Suppressor macrophage treated with lipopolysaccharide for 1 hour (primary cell): ENCODE results near the gene SPON2.
"Not testable (repeated sequence)": the region's sequence is repeated elsewhere in the genome, so short reads cannot be mapped to it uniquely, and the experiment has no call there.

Experiments
- DNase-seq, 3 donors: peaks; one replicate each; pipeline ENCODE4 v3.0.0-alpha.2; 2020 to 2022

SPON2 gene

DNA sequence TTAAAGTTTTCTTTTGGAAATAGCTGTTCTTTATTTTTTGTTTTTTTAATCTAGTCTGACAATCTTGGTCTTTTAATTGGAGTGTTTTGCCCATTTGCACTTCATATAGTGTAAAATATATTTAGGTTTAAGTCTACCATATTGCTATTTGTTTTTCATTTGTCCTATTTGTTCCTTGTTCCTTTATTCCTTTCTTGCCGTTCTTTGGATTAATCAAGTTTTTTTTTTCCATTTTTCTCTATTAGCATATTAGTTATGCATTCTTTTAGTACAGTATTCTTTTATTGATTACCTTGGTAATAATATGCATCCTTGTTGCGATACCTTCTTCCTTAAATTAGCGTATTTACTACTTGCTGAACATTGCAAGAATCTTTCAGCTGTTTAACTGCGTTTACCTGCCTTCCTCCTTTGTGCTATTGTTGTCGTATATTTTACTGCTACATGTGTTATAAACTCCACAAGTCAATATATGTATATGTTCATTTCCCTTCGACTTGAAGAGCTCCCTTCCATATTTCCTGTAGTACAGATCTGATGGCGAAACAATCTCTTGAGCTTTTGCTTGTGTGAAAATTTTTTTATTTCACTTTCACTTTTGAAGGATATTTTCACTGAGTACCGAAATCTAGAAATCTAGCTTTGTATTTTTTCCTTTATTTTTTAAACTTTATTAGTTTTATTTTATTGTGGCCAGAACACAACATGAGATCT, 35.2 kb downstream of the SPON2 start:
- peak; percentile 47 to 78 (median 76) for DNase-seq

DNA sequence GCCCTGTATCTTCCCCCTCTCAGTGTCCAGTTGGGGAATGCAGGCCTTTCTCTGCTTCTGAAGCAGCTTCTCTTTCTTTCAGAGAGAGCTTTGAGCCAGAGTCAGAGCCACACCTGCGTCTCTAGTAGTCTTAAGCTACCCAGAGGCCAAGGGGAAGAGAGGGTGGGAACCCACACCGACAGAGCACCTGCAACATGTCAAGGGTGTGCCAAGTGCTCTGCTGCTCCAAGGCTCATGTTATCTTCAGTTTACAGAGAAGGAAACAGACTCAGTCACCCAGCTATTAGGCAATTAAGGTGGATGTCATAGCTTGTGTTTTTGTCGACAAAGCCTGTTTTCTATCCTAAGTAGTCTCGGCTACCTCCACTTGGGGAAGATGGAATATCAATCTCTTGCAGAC, 36.3 kb downstream of the SPON2 start:
- peak; percentile 37 to 59 (median 57) for DNase-seq

DNA sequence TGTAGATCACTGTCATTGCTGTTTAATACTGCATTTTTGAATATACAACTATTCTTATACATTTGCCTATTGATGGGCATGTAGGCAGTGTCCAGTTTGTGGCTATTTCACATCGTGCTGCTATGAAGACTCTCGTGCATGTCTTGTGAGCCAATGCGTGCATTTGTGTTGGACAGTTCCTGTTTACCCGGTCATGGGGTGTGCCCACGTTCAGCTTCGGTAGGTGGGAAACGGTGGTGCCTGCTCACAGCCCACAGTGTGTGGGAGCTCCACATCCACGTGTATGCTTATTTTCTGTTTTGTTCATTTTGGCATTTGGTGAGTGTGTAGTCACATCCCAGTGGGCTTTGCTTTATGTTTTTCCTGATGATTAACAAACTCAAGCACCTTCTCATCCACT, 39.4 kb downstream of the SPON2 start:
- DNase-seq, result peak in 1 of 3 donors; percentile 28

DNA sequence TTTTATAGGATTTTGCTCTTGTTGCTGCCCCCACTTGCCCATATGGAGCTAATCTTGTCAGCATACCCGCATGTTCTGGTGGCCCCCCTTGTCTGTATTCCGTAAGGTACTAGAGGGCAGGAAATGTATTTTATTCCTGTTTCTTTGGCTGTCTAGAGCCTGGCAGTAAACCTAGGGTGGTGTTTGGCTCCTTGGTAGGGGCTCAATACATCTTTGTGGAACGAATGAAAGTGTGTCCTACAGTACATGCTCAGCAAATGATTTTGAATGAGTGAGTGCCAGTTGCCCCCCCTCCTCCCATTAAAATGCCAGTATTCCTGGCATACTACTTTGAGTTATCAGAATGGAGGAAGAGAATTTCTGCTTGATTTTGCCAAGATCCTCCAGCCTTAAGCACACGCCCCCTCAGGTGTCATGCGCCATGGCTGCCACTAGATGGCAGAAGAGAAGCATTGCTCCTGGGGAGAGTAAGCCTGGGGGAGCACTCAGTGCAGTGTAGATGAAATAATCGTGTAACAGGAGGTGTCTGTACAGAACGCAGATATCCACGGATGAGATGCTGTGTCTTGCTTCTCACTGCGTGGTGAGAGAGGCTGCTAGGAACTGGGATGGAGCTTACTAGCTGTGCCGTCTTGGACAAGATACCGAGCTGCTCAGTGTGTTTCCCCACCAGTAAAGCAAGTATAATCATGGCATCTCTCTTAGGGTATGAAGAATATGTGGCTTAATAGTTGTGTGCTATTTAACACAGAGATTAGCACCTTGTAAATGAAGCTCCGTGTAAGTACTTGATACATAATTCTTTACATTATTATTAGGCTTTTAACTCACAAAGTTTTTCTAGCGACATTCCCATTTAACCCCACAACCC, 41.8 kb downstream of the SPON2 start:
- DNase-seq, result peak; percentile 83 to 90 (median 86)

- no peak for DNase-seq
Observed at GRCh38 chr4:1126506-1126905, 45.9 kb downstream of the SPON2 start.

GRCh38 chr4:1125466-1125865, 46.9 kb downstream of the SPON2 start:
- DNase-seq, result not testable (repeated sequence)

- DNase-seq, result no peak
Observed at GRCh38 chr4:1124818-1125217, 47.6 kb downstream of the SPON2 start.

GRCh38 chr4:1122505-1122904, 49.9 kb downstream of the SPON2 start:
- no peak for DNase-seq
